ENCODE results near the gene GATA6.

The GATA6 gene

GRCh38 chr18:22169011-22169888, at the start of gene GATA6:
GATA6 (plus strand) TSS chr18:22169589; CDS start chr18:22171145, 1,556 bp downstream.
- peak; percentile 76 for DNase-seq (ENCODE audit: low spot score)

GRCh38 chr18:22124970-22125369, 44.4 kb upstream of the GATA6 start:
- DNase-seq (ENCODE audit: low spot score), result no peak

- no peak for DNase-seq (ENCODE audit: low spot score)
These were observed 40.4 kb upstream of the GATA6 start for GRCh38 chr18:22128954-22129353.

- DNase-seq (ENCODE audit: low spot score), result no peak
These were observed 39.6 kb upstream of the GATA6 start for GRCh38 chr18:22129778-22130177.

GRCh38 chr18:22132258-22132657, 37.1 kb upstream of the GATA6 start:
- DNase-seq (ENCODE audit: low spot score), result no peak

- no peak for DNase-seq (ENCODE audit: low spot score)
These were observed 36.6 kb upstream of the GATA6 start for GRCh38 chr18:22132763-22133162.

- no peak for DNase-seq (ENCODE audit: low spot score)
These were observed 33.0 kb upstream of the GATA6 start for GRCh38 chr18:22136395-22136794.

- DNase-seq (ENCODE audit: low spot score), result no peak
These were observed 28.2 kb upstream of the GATA6 start for GRCh38 chr18:22141211-22141610.

- no peak for DNase-seq (ENCODE audit: low spot score)
These were observed 25.7 kb upstream of the GATA6 start for GRCh38 chr18:22143347-22144340.

GRCh38 chr18:22145160-22145559, 24.2 kb upstream of the GATA6 start:
- no peak for DNase-seq (ENCODE audit: low spot score)

- no peak for DNase-seq (ENCODE audit: low spot score)
These were observed 19.7 kb upstream of the GATA6 start for GRCh38 chr18:22149710-22150109.

- DNase-seq (ENCODE audit: low spot score), result no peak
These were observed 17.3 kb upstream of the GATA6 start for GRCh38 chr18:22152093-22152492.

GRCh38 chr18:22153428-22153827, 16.0 kb upstream of the GATA6 start:
- no peak for DNase-seq (ENCODE audit: low spot score)

GRCh38 chr18:22155584-22155983, 13.8 kb upstream of the GATA6 start:
- DNase-seq (ENCODE audit: low spot score), result no peak

- DNase-seq (ENCODE audit: low spot score), result no peak
These were observed 10.4 kb upstream of the GATA6 start for GRCh38 chr18:22159014-22159413.

- DNase-seq (ENCODE audit: low spot score), result no peak
These were observed 8.3 kb upstream of the GATA6 start for GRCh38 chr18:22161090-22161489.

- no peak for DNase-seq (ENCODE audit: low spot score)
These were observed 5.8 kb upstream of the GATA6 start for GRCh38 chr18:22163416-22164161.

- no peak for DNase-seq (ENCODE audit: low spot score)
These were observed 4.9 kb upstream of the GATA6 start for GRCh38 chr18:22164337-22165048.

- no peak for DNase-seq (ENCODE audit: low spot score)
These were observed 4.3 kb upstream of the GATA6 start for GRCh38 chr18:22165049-22165602.

- no peak for DNase-seq (ENCODE audit: low spot score)
These were observed 3.8 kb upstream of the GATA6 start for GRCh38 chr18:22165603-22166068.
